ENCODE results near the gene LHFPL5. TPM values are rescaled to one million over a fixed set of nuclear protein-coding genes. Genes with fewer than 3 reads are reported as not detected.

The LHFPL5 gene
- polyA plus RNA-seq: not detected in 3 replicates
- polyA plus RNA-seq (2011; ENCODE audit: low read depth): not detected
- not detected in 2 replicates for polyA plus RNA-seq (2011; cell fraction: cytosol; rRNA removed)
- polyA plus RNA-seq (2011; cell fraction: nucleus; rRNA removed): not detected in 2 replicates
- polyA plus RNA-seq (2012; ENCODE audit: low replicate concordance): not detected in 2 replicates
- polyA minus RNA-seq: not detected in 3 replicates
- polyA minus RNA-seq (2011; cell fraction: cytosol; rRNA and poly(A)+ RNA removed): not detected
- polyA minus RNA-seq (2011; cell fraction: nucleus; rRNA and poly(A)+ RNA removed): not detected in 2 replicates

DNA sequence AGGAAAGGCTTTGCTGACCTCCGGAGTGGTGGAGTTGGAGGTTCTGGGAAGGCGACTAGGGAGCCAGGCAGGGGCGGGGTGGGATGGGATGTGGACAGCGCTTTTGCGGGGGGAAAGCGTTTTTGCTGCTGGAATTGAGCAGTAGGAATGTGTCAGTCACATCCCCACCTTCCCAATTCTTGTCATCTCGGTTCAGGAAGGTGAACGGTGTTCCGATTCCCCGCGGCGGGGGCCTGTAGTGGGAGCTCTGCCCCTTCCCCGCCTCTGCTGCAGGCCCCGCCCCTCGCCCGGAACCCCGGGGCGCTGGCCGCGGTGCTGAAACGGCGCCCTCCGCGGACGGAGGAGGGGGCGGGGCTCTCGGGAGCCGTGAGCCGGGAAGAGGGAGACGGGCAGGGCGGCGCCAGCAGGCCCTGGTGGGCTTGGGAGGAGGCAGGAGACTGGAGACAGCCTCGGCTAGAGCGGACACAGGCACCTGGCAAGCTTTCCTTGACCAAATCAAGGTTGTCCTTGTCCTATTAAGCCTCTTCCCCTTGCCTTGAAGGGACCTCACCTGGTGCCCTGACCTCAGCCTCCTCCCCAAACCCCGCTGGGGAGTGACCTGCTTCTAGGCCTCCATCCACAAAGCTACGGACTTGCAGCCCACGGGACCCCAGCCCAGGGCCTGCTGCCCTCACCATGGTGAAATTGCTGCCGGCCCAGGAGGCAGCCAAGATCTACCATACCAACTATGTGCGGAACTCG is at the start of gene LHFPL5:
Gene LHFPL5, plus strand, starts transcription at position 357 of the 741 bp plus-strand sequence. Its CDS starts 319 bp downstream, at position 676.
- no peak for DNase-seq (ENCODE audit: low read depth, low spot score)
- Histone ChIP-seq H3K79me2 (ENCODE audit: control insufficient read depth, insufficient read depth, low read length) (no peaks in the 10 kb centered on the region), H3K36me3 (ENCODE audit: control insufficient read depth in 2 of 2, extremely low read depth in 1 of 2, insufficient read depth in 2 of 2, low read length in 2 of 2) (no peaks in the 10 kb centered on the region), H3K4me2 (ENCODE audit: control insufficient read depth, extremely low read depth, insufficient read depth, low read depth, low read length) (peak within 1 kb of the TSS; percentile 12), H3K27me3 (ENCODE audit: control insufficient read depth, extremely low read depth, insufficient read depth, low read length) (peaks cover 6% of the 10 kb centered on the region), H4K20me1 (ENCODE audit: control insufficient read depth, extremely low read depth, insufficient read depth, low read length) (peaks cover 5% of the 10 kb centered on the region), H3K4me1 (ENCODE audit: control insufficient read depth, extremely low read depth, insufficient read depth, low read length) (no peaks in the 10 kb centered on the region), H3K9ac (ENCODE audit: control insufficient read depth, extremely low read depth, insufficient read depth, low read length) (no peak within 1 kb of the TSS), H3K9me3 (ENCODE audit: control insufficient read depth, low read depth, low read length) (no peaks in the 10 kb centered on the region), H2AFZ (ENCODE audit: control insufficient read depth, low read length) (no peak within 1 kb of the TSS), H3K9me1 (ENCODE audit: control insufficient read depth, extremely low read depth, insufficient read depth, low read length) (no peaks in the 10 kb centered on the region), H3K4me3 (ENCODE audit: control insufficient read depth in 2 of 3, extremely low read depth in 1 of 3, insufficient read depth in 2 of 3, low read depth in 1 of 3, low read length in 3 of 3) (peak within 1 kb of the TSS in 1 of 3 experiments; percentile 7), H3K27ac (ENCODE audit: control insufficient read depth, insufficient read depth, low read length) (no peak within 1 kb of the TSS)
- TF ChIP-seq CTCF (optimal IDR thresholded peaks at IDR 0.05 in 1 of 3, IDR thresholded peaks at IDR 0.05 in 1 of 3, conservative IDR thresholded peaks at IDR 0.05 in 1 of 3; ENCODE audit: extremely low read depth in 1 of 3, insufficient read depth in 2 of 3, low read length in 3 of 3) (no peak), EZH2 (IDR thresholded peaks at IDR 0.05; ENCODE audit: low read length) (no peak)
- FAIRE-seq: no peak
- dilution Hi-C loops (cut with MboI; ENCODE audit: extremely low pct_ligation_motif_present, low sequenced_read_pairs): no loop called here

DNA sequence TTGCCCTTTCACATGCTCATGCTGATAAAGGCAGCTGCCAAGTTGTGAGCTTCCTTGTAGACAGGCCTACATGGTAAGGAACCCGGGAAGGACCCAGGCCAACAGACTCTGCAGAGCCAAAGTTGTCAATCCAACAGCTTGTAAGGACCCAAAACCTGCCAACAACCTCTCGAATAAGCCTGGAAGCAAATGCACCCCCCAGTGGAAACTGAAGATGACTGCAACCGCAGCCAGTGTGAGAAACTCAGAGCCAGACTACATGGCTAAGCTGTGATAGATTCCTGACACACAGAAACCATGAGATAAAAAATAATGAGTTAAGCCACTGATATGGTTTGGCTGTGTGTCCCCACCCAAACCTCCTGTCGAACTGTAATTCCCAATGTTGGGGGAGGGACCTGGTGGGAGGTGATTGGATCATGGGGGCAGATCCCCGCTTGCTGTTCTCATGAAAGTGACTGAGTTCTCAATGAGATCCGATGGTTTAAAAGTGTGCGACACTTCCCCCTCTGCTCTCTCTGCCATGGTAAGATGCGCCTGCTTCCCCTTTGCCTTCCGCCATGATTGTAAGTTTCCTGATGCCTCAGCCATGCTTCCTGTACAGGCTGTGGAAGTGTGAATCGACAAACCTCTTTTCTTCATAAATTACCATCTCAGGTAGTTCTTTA is 47.6 kb upstream of the LHFPL5 start:
- Histone ChIP-seq H4K20me1 (ENCODE audit: control insufficient read depth, extremely low read depth, insufficient read depth, low read length) (no peaks in the 10 kb centered on the region), H3K9me3 (ENCODE audit: control insufficient read depth, low read depth, low read length) (no peaks in the 10 kb centered on the region), H3K4me3 (ENCODE audit: control insufficient read depth in 2 of 3, extremely low read depth in 1 of 3, insufficient read depth in 2 of 3, low read depth in 1 of 3, low read length in 3 of 3) (no peak overlapping the region), H2AFZ (ENCODE audit: control insufficient read depth, low read length) (no peak overlapping the region), H3K36me3 (ENCODE audit: control insufficient read depth in 2 of 2, extremely low read depth in 1 of 2, insufficient read depth in 2 of 2, low read length in 2 of 2) (no peaks in the 10 kb centered on the region), H3K9ac (ENCODE audit: control insufficient read depth, extremely low read depth, insufficient read depth, low read length) (no peak overlapping the region), H3K9me1 (ENCODE audit: control insufficient read depth, extremely low read depth, insufficient read depth, low read length) (no peaks in the 10 kb centered on the region), H3K4me1 (ENCODE audit: control insufficient read depth, extremely low read depth, insufficient read depth, low read length) (no peaks in the 10 kb centered on the region), H3K79me2 (ENCODE audit: control insufficient read depth, insufficient read depth, low read length) (no peaks in the 10 kb centered on the region), H3K27ac (ENCODE audit: control insufficient read depth, insufficient read depth, low read length) (no peak overlapping the region), H3K4me2 (ENCODE audit: control insufficient read depth, extremely low read depth, insufficient read depth, low read depth, low read length) (no peak overlapping the region), H3K27me3 (ENCODE audit: control insufficient read depth, extremely low read depth, insufficient read depth, low read length) (no peaks in the 10 kb centered on the region)
- dilution Hi-C loops (cut with MboI; ENCODE audit: extremely low pct_ligation_motif_present, low sequenced_read_pairs): no loop called here
- DNase-seq (ENCODE audit: low read depth, low spot score): no peak
- no peak for FAIRE-seq
- TF ChIP-seq CTCF (optimal IDR thresholded peaks at IDR 0.05 in 1 of 3, IDR thresholded peaks at IDR 0.05 in 1 of 3, conservative IDR thresholded peaks at IDR 0.05 in 1 of 3; ENCODE audit: extremely low read depth in 1 of 3, insufficient read depth in 2 of 3, low read length in 3 of 3): peak; percentile 27 to 52 (median 39)
- no peak for TF ChIP-seq EZH2 (IDR thresholded peaks at IDR 0.05; ENCODE audit: low read length)

All from keratinocyte (primary cell).